GM19372 (cell line): ENCODE data around the gene ZW10.
A peak's percentile ranks its signal among the peaks of the same experiment; 100 is the strongest.
"Not testable (repeated sequence)": the region's sequence is repeated elsewhere in the genome, so short reads cannot be mapped to it uniquely, and the experiment has no call there.

Experiments used
- ATAC-seq: cut with Tn5 transposase; IDR thresholded peaks from one replicate; pipeline ENCODE4 v1.9.1; 2021; ENCODE audit warnings: mild to moderate bottlenecking, low read depth, moderate library complexity; ENCODE audit not compliant: unreplicated experiment

The ZW10 gene

GRCh38 chr11:113773416-113774173 is at the start of gene ZW10:
Gene ZW10, minus strand, starts transcription at chr11:113773692. Its CDS starts 26 bp downstream, at chr11:113773666.
- ATAC-seq: peak; percentile 98

GRCh38 chr11:113818426-113818825 is 44.9 kb upstream of the ZW10 start:
- no peak for ATAC-seq

- ATAC-seq: no peak
These were observed 44.1 kb upstream of the ZW10 start for GRCh38 chr11:113817626-113818025.

GRCh38 chr11:113817162-113817561 is 43.7 kb upstream of the ZW10 start:
- no peak for ATAC-seq

GRCh38 chr11:113814181-113814580 is 40.7 kb upstream of the ZW10 start:
- no peak for ATAC-seq

- ATAC-seq: no peak
These were observed 35.4 kb upstream of the ZW10 start for GRCh38 chr11:113808931-113809330.

GRCh38 chr11:113806406-113806805 is 32.9 kb upstream of the ZW10 start:
- ATAC-seq: no peak

GRCh38 chr11:113805640-113806039 is 32.1 kb upstream of the ZW10 start:
- ATAC-seq: no peak

- no peak for ATAC-seq
These were observed 29.1 kb upstream of the ZW10 start for GRCh38 chr11:113802621-113803020.

- ATAC-seq: peak; percentile 84
These were observed 23.3 kb upstream of the ZW10 start for GRCh38 chr11:113796663-113797259.

GRCh38 chr11:113789675-113790320 is 16.3 kb upstream of the ZW10 start:
- ATAC-seq: no peak

- not testable (repeated sequence) for ATAC-seq
These were observed 15.5 kb upstream of the ZW10 start for GRCh38 chr11:113789016-113789415.

GRCh38 chr11:113782134-113782533 is 8.6 kb upstream of the ZW10 start:
- no peak for ATAC-seq

- no peak for ATAC-seq
These were observed 8.2 kb upstream of the ZW10 start for GRCh38 chr11:113781682-113782081.

GRCh38 chr11:113779496-113779895 is 6.0 kb upstream of the ZW10 start, which contains the start of gene CLDN25:
Gene CLDN25, plus strand, starts transcription at chr11:113779796. Its CDS starts 0 bp downstream, at chr11:113779796.
- no peak for ATAC-seq

GRCh38 chr11:113778111-113778910 is 4.8 kb upstream of the ZW10 start:
- ATAC-seq: no peak

GRCh38 chr11:113774174-113774503 is 647 bp upstream of the ZW10 start:
- no peak for ATAC-seq

GRCh38 chr11:113773092-113773415 is 438 bp downstream of the ZW10 start:
- ATAC-seq: no peak

- no peak for ATAC-seq
These were observed 1.5 kb downstream of the ZW10 start for GRCh38 chr11:113771964-113772363.

- no peak for ATAC-seq
These were observed 8.8 kb downstream of the ZW10 start for GRCh38 chr11:113764527-113765219.
